HCT116 (cell line): ENCODE results near the gene ZXDA. TPM values are rescaled to one million over a fixed set of nuclear protein-coding genes. Genes with fewer than 3 reads are reported as not detected.

ENCODE experiments used
- ATAC-seq: fragments of 200-7000 bp; cut with Tn5 transposase; 2 replicates; pipeline ENCODE4 v1.9.1; 2020; ENCODE audit warnings: mild to moderate bottlenecking, moderate library complexity
- BruUV-seq: library from RNA; stranded (reverse); fragments of 400-500 nt; replicated peaks from 2 replicates; lab custom pipeline; 2021; lab: Mats Ljungman, UMichigan
- CTCF ChIA-PET: fragments of 300-600 bp; sonication (Branson Sonifier 250); formaldehyde crosslinking; loops from one replicate; lab custom pipeline; 2021; ENCODE audit warnings: antibody characterized with exemption; lab: Charles Lee
- POLR2A ChIA-PET: fragments of 300-600, 350-600 bp; sonication (Branson Sonifier 250); formaldehyde crosslinking; loops from one replicate; lab custom pipeline; 2021; ENCODE audit warnings: antibody characterized with exemption; lab: Charles Lee
- RAD21 ChIA-PET, 2 experiments: fragments of 300-600 bp; sonication (Branson Sonifier 250); formaldehyde crosslinking; loops; one replicate each; lab custom pipeline; 2023; ENCODE audit warnings: low total read pairs in 2 of 2; ENCODE audit not compliant: uncharacterized antibody in 2 of 2, unreplicated experiment in 2 of 2, low non-redundant PET in 1 of 2; lab: Charles Lee
- DNase-seq: peaks from one replicate; pipeline ENCODE4 v3.0.0-alpha.2; 2010; ENCODE audit warnings: low read depth, low spot score
- H2AFZ ChIP-seq: fragments of 200-600 bp; shearing (Covaris generic), sonication (generic); 2 replicates; pipeline ENCODE4 v1.6.1; 2017; ENCODE audit warnings: low read depth, mixed run types, mixed read lengths, antibody characterized with exemption, low read length; ENCODE audit not compliant: poor library complexity, severe bottlenecking
- H3K27ac ChIP-seq: 2 replicates; pipeline ENCODE4 v1.5.1; 2012; ENCODE audit warnings: low read depth, low read length
- H3K27me3 ChIP-seq: fragments of 200-600 bp; sonication (generic); 2 replicates; pipeline ENCODE4 v1.6.1; 2016; ENCODE audit warnings: mixed run types, low read length, mixed read lengths; ENCODE audit not compliant: insufficient read depth
- H3K36me3 ChIP-seq, 2 experiments: fragments of 200-500 bp in 1 of 2; fragments of 200-600 bp in 1 of 2; sonication (Bioruptor generic) in 1 of 2; sonication (generic) in 1 of 2; 2 replicates each; pipeline versions ENCODE4 v1.5.1 to v1.6.1; 2014 to 2016; ENCODE audit warnings: low read length in 2 of 2, inconsistent platforms in 1 of 2, mixed read lengths in 1 of 2, mixed run types in 1 of 2; ENCODE audit not compliant: insufficient read depth in 2 of 2, control insufficient read depth in 1 of 2
- H3K4me1 ChIP-seq, 2 experiments: fragments of 200-600 bp in 1 of 2; sonication (generic) in 1 of 2; 2 replicates each; pipeline versions ENCODE4 v1.5.1 to v1.6.1; 2012 to 2017; ENCODE audit warnings: low read length in 2 of 2, inconsistent platforms in 1 of 2, mild to moderate bottlenecking in 1 of 2, mixed read lengths in 1 of 2, mixed run types in 1 of 2, moderate library complexity in 1 of 2; ENCODE audit not compliant: insufficient read depth in 2 of 2, control insufficient read depth in 1 of 2
- H3K4me2 ChIP-seq: fragments of 200-600 bp; sonication (generic); 2 replicates; pipeline ENCODE4 v1.6.1; 2017; ENCODE audit warnings: mixed run types, low read length, mixed read lengths
- H3K4me3 ChIP-seq, 2 experiments: fragments of 200-600 bp in 1 of 2; sonication (generic) in 1 of 2; replicated peaks in 1 of 2; 2 replicates each; pipeline ENCODE4 v1.5.1; 2011 to 2016; ENCODE audit warnings: low read length in 2 of 2, control low read depth in 1 of 2, low read depth in 1 of 2, mild to moderate bottlenecking in 1 of 2, mixed read lengths in 1 of 2, mixed run types in 1 of 2
- H3K79me2 ChIP-seq: fragments of 200-600 bp; sonication (generic); 2 replicates; pipeline ENCODE4 v1.6.1; 2017; ENCODE audit warnings: mild to moderate bottlenecking, mixed run types, low read length, moderate library complexity, mixed read lengths; ENCODE audit not compliant: insufficient read depth
- H3K9ac ChIP-seq: fragments of 200-600 bp; sonication (generic); 2 replicates; pipeline ENCODE4 v1.6.1; 2016; ENCODE audit warnings: low read length, mixed read lengths
- H3K9me2 ChIP-seq: fragments of 200-600 bp; sonication (generic), shearing (Covaris generic); 2 replicates; pipeline ENCODE4 v1.6.1; 2017; ENCODE audit warnings: mixed run types, mild to moderate bottlenecking, moderate library complexity; ENCODE audit not compliant: insufficient read depth
- H3K9me3 ChIP-seq, 2 experiments: fragments of 200-500 bp in 1 of 2; fragments of 200-600 bp in 1 of 2; sonication (Bioruptor generic) in 1 of 2; sonication (generic) in 1 of 2; 2 replicates each; pipeline ENCODE4 v1.6.1; 2014 to 2017; ENCODE audit warnings: low read length in 2 of 2, mixed read lengths in 2 of 2, inconsistent platforms in 1 of 2, low read depth in 1 of 2, mild to moderate bottlenecking in 1 of 2, mixed run types in 1 of 2, moderate library complexity in 1 of 2; ENCODE audit not compliant: control insufficient read depth in 1 of 2, insufficient read depth in 1 of 2
- H4K20me1 ChIP-seq: fragments of 200-600 bp; sonication (generic), shearing (Covaris generic); 2 replicates; pipeline ENCODE4 v1.6.1; 2017; ENCODE audit warnings: mixed run types, mild to moderate bottlenecking, moderate library complexity; ENCODE audit not compliant: insufficient read depth
- ATF3 ChIP-seq: IDR thresholded peaks from 2 replicates; pipeline ENCODE4 v1.6.1; 2012
- EGR1 ChIP-seq: IDR thresholded peaks from 2 replicates; pipeline ENCODE4 v1.6.1; 2012; ENCODE audit warnings: low read depth
- ELF1 ChIP-seq: IDR thresholded peaks from 2 replicates; pipeline ENCODE4 v1.6.1; 2012; ENCODE audit warnings: low read depth, borderline replicate concordance
- EZH2 ChIP-seq: fragments of 200-600 bp; sonication (generic); IDR thresholded peaks from 2 replicates; pipeline ENCODE4 v1.6.1; 2017; ENCODE audit warnings: antibody characterized with exemption, mixed run types
- EZH2phosphoT487 ChIP-seq: fragments of 200-600 bp; IDR thresholded peaks from 2 replicates; pipeline ENCODE4 v1.6.1; 2018; ENCODE audit warnings: antibody characterized with exemption, borderline replicate concordance
- JUND ChIP-seq: IDR thresholded peaks from 2 replicates; pipeline ENCODE4 v1.6.1; 2012
- POLR2A ChIP-seq: IDR thresholded peaks from 2 replicates; pipeline ENCODE4 v1.7.0; 2011; ENCODE audit warnings: borderline replicate concordance; ENCODE audit not compliant: insufficient read depth, insufficient read length; ENCODE audit errors: extremely low read depth
- RAD21 ChIP-seq: IDR thresholded peaks from 2 replicates; pipeline ENCODE4 v1.6.1; 2012; ENCODE audit warnings: low read depth, mild to moderate bottlenecking
- SP1 ChIP-seq: IDR thresholded peaks from 2 replicates; pipeline ENCODE4 v1.6.1; 2012; ENCODE audit warnings: low read depth
- SRF ChIP-seq: IDR thresholded peaks from 2 replicates; pipeline ENCODE4 v1.6.1; 2012; ENCODE audit warnings: low read depth
- TCF7L2 ChIP-seq: IDR thresholded peaks from 2 replicates; pipeline ENCODE4 v1.7.0; 2011; ENCODE audit warnings: borderline replicate concordance, inconsistent platforms; ENCODE audit not compliant: insufficient read depth, insufficient read length; ENCODE audit errors: extremely low read depth
- ZFX ChIP-seq: fragments of 450-650 bp; IDR thresholded peaks from 2 replicates; pipeline ENCODE4 v1.6.1; 2017
- intact Hi-C: fragments of 100-400 bp; cut with micrococcal nuclease; formaldehyde crosslinking; loops from 2 replicates; pipeline ENCODE4 v1.10.0; 2022
- total RNA-seq: library from RNA; stranded (reverse); gene quantifications from one replicate; pipeline ENCODE4 v1.2.1, GENCODE V29; 2021; ENCODE audit not compliant: unreplicated experiment
- TF ChIP-seq, protein P1 (sequence below): IDR thresholded peaks from 2 replicates; pipeline ENCODE4 v1.6.1; 2012
- TF ChIP-seq, protein P2 (sequence below), 3 experiments: fragments of 200-600 bp in 1 of 3; sonication (generic) in 1 of 3; IDR thresholded peaks in 2 of 3; conservative IDR thresholded peaks in 1 of 3; 2 replicates each; pipeline ENCODE4 v1.5.1; 2012 to 2017; ENCODE audit warnings: low read depth in 2 of 3, low read length in 2 of 3, antibody characterized with exemption in 1 of 3, borderline replicate concordance in 1 of 3, control low read depth in 1 of 3, mild to moderate bottlenecking in 1 of 3, mixed read lengths in 1 of 3, mixed run types in 1 of 3, moderate library complexity in 1 of 3; ENCODE audit not compliant: insufficient read depth in 1 of 3
- TF ChIP-seq, protein P3 (sequence below): IDR thresholded peaks from 2 replicates; pipeline ENCODE4 v1.6.1; 2012; ENCODE audit warnings: low read depth

The ZXDA gene
- total RNA-seq, 1 experiment from 2014 or later: 3.8 TPM

- Histone ChIP-seq H4K20me1 (no peaks in the 10 kb centered on the region), H2AFZ (no peak overlapping the region), H3K9me3 (no peaks in the 10 kb centered on the region), H3K79me2 (no peaks in the 10 kb centered on the region), H3K9me2 (no peaks in the 10 kb centered on the region), H3K4me3 (no peak overlapping the region), H3K27ac (no peak overlapping the region), H3K27me3 (no peaks in the 10 kb centered on the region), H3K4me1 (no peaks in the 10 kb centered on the region), H3K4me2 (no peak overlapping the region), H3K9ac (no peak overlapping the region), H3K36me3 (no peaks in the 10 kb centered on the region)
- ATAC-seq (no peak), DNase-seq (no peak)
- ChIA-PET CTCF (no interaction called here), POLR2A (no interaction called here), RAD21 (no interaction called here)
- intact Hi-C loops: no loop called here
- no TSS peak for BruUV-seq
- TF ChIP-seq SP1 (no peak), TCF7L2 (no peak), POLR2A (no peak), EGR1 (no peak), EZH2phosphoT487 (no peak), EZH2 (no peak), ATF3 (no peak), SRF (no peak), ZFX (no peak), JUND (no peak), RAD21 (no peak), ELF1 (no peak)
- TF ChIP-seq, protein P1, sequence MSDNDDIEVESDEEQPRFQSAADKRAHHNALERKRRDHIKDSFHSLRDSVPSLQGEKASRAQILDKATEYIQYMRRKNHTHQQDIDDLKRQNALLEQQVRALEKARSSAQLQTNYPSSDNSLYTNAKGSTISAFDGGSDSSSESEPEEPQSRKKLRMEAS: no peak
- TF ChIP-seq, protein P2, sequence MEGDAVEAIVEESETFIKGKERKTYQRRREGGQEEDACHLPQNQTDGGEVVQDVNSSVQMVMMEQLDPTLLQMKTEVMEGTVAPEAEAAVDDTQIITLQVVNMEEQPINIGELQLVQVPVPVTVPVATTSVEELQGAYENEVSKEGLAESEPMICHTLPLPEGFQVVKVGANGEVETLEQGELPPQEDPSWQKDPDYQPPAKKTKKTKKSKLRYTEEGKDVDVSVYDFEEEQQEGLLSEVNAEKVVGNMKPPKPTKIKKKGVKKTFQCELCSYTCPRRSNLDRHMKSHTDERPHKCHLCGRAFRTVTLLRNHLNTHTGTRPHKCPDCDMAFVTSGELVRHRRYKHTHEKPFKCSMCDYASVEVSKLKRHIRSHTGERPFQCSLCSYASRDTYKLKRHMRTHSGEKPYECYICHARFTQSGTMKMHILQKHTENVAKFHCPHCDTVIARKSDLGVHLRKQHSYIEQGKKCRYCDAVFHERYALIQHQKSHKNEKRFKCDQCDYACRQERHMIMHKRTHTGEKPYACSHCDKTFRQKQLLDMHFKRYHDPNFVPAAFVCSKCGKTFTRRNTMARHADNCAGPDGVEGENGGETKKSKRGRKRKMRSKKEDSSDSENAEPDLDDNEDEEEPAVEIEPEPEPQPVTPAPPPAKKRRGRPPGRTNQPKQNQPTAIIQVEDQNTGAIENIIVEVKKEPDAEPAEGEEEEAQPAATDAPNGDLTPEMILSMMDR (IDR thresholded peaks at IDR 0.05 in 2 of 3, conservative IDR thresholded peaks at IDR 0.05 in 1 of 3; ENCODE audit: borderline replicate concordance in 1 of 3, insufficient read depth in 1 of 3, low read depth in 2 of 3, low read length in 2 of 3): no peak
- TF ChIP-seq, protein P3, sequence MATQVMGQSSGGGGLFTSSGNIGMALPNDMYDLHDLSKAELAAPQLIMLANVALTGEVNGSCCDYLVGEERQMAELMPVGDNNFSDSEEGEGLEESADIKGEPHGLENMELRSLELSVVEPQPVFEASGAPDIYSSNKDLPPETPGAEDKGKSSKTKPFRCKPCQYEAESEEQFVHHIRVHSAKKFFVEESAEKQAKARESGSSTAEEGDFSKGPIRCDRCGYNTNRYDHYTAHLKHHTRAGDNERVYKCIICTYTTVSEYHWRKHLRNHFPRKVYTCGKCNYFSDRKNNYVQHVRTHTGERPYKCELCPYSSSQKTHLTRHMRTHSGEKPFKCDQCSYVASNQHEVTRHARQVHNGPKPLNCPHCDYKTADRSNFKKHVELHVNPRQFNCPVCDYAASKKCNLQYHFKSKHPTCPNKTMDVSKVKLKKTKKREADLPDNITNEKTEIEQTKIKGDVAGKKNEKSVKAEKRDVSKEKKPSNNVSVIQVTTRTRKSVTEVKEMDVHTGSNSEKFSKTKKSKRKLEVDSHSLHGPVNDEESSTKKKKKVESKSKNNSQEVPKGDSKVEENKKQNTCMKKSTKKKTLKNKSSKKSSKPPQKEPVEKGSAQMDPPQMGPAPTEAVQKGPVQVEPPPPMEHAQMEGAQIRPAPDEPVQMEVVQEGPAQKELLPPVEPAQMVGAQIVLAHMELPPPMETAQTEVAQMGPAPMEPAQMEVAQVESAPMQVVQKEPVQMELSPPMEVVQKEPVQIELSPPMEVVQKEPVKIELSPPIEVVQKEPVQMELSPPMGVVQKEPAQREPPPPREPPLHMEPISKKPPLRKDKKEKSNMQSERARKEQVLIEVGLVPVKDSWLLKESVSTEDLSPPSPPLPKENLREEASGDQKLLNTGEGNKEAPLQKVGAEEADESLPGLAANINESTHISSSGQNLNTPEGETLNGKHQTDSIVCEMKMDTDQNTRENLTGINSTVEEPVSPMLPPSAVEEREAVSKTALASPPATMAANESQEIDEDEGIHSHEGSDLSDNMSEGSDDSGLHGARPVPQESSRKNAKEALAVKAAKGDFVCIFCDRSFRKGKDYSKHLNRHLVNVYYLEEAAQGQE: no peak
Measured at GRCh38 chrX:57904176-57904880, 5.9 kb downstream of the ZXDA start.
